HUES48 (cell line): Measurements from ENCODE around the gene GTPBP6.
"Not testable (repeated sequence)": the region's sequence is repeated elsewhere in the genome, so short reads cannot be mapped to it uniquely, and the experiment has no call there.

Experiments used
- H3K27ac ChIP-seq: one replicate; pipeline ENCODE4 v1.7.0; 2013; ENCODE audit warnings: low read depth, low read length, inconsistent platforms
- H3K27me3 ChIP-seq: 2 replicates; pipeline ENCODE4 v1.6.1; 2013; ENCODE audit warnings: mild to moderate bottlenecking, low read length; ENCODE audit not compliant: control insufficient read depth, insufficient read depth
- H3K36me3 ChIP-seq: 2 replicates; pipeline ENCODE4 v1.6.1; 2013; ENCODE audit warnings: low read length; ENCODE audit not compliant: control insufficient read depth, insufficient read depth
- H3K4me1 ChIP-seq: 2 replicates; pipeline ENCODE4 v1.6.1; 2013; ENCODE audit warnings: mild to moderate bottlenecking, low read length; ENCODE audit not compliant: control insufficient read depth, insufficient read depth
- H3K4me3 ChIP-seq: 2 replicates; pipeline ENCODE4 v1.5.1; 2013; ENCODE audit warnings: mild to moderate bottlenecking, low read depth, low read length
- H3K9ac ChIP-seq: 2 replicates; pipeline ENCODE4 v1.6.1; 2013; ENCODE audit warnings: mild to moderate bottlenecking, low read depth, low read length, moderate library complexity
- H3K9me3 ChIP-seq: 2 replicates; pipeline ENCODE4 v1.6.1; 2013; ENCODE audit warnings: low read length; ENCODE audit not compliant: control insufficient read depth, insufficient read depth

GTPBP6 gene

DNA sequence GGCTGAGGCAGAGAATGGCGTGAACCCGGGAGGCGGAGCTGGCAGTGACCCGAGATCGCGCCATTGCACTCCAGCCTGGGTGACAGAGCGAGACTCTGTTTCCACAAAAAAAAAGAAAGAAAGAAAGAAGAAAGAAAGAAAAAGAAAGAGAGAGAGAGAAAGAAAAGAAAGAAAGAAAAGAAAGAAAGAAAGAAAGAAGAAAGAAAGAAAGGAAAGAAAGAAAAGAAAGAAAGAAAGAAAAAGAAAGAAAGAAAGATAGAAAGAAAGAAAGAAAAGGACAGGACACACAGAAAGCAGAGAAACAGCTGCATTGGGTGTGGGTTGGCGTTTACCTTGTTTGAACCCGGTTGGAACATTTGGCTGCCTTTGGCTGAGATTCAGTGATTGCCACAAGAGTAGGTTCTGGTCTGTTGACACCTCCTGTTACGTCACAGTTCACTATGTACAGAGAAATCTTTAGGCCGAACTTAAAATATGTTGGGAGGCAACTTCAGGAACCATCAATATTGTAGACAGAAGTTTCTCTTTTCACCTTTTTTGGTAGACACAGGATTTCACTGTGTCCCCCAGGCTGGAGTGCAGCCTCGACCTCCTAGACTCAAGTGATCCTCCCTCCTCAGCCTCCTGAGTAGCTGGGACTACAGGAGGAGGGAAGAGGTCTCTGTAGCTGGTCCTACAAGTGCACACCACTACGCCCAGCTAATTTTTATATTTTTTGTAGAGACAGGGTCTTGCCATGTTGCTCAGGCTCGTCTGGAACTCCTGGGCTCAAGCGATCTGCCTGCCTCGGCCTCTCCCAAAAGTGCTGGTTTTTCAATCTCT lies 53.8 kb downstream of the GTPBP6 start:
- H3K4me3 ChIP-seq: no peak overlapping the region
- H3K4me1 ChIP-seq: no peaks in the 10 kb centered on the region; the same call in 1 of the 2 replicates
- no peaks in the 10 kb centered on the region for H3K27me3 ChIP-seq
- no peak overlapping the region for H3K27ac ChIP-seq
- H3K9me3 ChIP-seq: no peaks in the 10 kb centered on the region
- no peak overlapping the region for H3K9ac ChIP-seq
- no peaks in the 10 kb centered on the region for H3K36me3 ChIP-seq

DNA sequence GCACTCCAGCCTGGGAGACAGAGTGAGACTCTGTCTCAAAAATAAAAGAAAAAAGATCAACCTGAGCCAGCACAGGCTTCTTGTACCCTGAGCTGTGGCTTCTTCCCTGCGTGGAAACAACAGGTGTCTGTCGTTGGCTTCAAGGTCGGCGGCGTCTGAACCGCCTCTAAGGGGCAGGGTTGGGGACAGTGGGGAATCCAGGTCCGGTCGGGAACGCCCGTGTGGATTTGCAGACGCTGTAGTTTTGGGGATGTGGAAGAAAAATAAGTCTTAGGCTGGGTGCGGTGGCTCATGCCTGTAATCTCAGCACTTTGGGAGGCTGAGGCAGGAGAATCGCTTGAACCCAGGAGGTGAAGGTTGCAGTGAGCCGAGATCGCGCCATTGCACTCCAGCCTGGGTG lies 54.6 kb downstream of the GTPBP6 start:
- not testable (repeated sequence) for H3K4me1 ChIP-seq, H3K36me3 ChIP-seq, H3K27me3 ChIP-seq, H3K9ac ChIP-seq, H3K27ac ChIP-seq, H3K9me3 ChIP-seq, H3K4me3 ChIP-seq

DNA sequence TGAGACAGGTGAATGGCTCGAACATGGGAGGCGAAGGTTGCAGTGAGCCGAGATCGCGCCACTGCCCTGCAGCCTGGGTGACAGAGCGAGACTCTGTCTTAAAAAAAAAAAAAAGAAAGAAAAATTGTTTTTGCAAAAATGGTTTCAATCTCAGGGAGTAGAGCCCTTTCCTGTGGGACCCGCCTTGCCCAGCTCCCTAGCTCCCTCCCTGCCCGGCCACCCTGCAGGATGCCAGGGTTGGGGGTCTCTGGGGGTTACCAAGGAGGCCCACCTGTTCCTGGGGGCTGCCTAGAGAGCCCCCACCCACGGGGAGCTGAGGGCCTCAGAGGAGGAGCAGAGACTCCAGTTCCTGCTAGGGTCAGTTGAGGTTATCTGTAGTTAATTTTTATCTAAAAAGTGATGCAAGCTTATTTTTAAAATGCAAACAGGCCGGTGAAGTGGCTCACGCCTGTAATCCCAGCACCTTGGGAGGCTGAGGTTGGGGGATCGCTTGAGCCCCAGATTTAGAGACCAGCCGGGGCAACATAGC lies 56.2 kb downstream of the GTPBP6 start:
- no peak overlapping the region for H3K27ac ChIP-seq
- H3K9me3 ChIP-seq: no peaks in the 10 kb centered on the region
- H3K9ac ChIP-seq: no peak overlapping the region
- no peak overlapping the region for H3K4me3 ChIP-seq
- no peaks in the 10 kb centered on the region for H3K36me3 ChIP-seq
- H3K27me3 ChIP-seq: no peaks in the 10 kb centered on the region
- H3K4me1 ChIP-seq: no peaks in the 10 kb centered on the region; the same call in 1 of the 2 replicates

DNA sequence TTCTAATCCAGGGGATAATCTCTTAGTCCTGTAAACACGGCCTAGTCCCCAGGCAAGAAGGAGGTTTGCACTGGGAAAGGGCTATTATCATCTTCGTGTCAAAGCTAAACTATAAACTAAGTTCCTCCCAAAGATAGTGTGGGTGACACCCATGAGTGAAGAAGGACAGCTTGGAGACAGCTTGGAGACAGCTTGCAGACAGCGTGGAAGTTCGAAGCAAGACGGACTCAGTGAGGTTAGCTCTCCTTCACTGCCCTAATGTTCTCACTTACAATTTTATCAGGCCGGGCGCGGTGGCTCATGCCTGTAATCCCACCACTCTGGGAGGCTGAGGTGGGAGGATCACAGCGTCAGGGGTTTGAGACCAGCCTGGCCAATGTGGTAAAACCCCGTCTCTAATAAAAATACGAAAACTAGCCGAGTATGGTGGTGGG lies 56.7 kb downstream of the GTPBP6 start:
- H3K9me3 ChIP-seq: no peaks in the 10 kb centered on the region
- H3K27ac ChIP-seq: no peak overlapping the region
- H3K9ac ChIP-seq: no peak overlapping the region
- no peaks in the 10 kb centered on the region for H3K36me3 ChIP-seq
- no peaks in the 10 kb centered on the region for H3K27me3 ChIP-seq
- H3K4me1 ChIP-seq: no peaks in the 10 kb centered on the region; the same call in 1 of the 2 replicates
- H3K4me3 ChIP-seq: no peak overlapping the region

DNA sequence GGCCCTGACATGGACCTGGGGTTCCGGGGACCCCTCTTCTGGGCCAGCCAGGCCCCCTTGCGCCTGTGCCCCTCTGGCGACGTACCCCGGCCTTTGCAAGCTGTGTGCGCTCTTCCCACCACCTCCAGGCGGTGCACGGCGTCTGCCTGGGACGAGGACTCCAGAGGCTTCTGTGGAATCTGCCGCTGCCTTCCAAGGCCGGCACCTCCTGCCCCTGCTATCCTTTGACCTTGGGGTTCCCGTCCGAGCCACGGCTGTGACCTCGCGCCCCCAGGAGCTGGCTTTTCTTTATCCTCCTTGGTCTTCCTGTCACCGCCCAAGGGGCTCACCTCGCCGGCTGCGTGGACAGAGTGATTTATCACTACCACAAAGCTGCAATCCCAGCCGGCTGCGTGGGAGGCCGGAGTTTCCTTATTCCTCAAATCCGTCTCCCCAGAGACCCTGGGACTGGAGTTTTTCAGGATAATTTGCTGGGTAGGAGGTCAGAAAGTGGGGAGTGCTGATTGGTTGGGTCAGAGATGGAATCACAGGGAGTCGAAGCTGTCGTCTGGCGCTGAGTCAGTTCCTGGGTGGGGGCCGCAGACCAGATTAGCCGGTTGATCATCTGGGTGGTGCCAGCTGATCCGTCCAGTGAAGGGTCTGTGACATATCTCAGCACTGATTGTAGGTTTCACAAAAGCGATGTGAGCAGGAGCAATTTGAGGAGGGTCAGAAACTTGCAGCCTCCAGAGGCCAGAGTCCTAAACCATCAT lies 57.3 kb downstream of the GTPBP6 start:
- no peak overlapping the region for H3K4me3 ChIP-seq
- H3K9ac ChIP-seq: no peak overlapping the region
- no peak overlapping the region for H3K27ac ChIP-seq
- no peaks in the 10 kb centered on the region for H3K36me3 ChIP-seq
- H3K4me1 ChIP-seq: no peaks in the 10 kb centered on the region; the same call in 1 of the 2 replicates
- no peaks in the 10 kb centered on the region for H3K9me3 ChIP-seq
- no peaks in the 10 kb centered on the region for H3K27me3 ChIP-seq

DNA sequence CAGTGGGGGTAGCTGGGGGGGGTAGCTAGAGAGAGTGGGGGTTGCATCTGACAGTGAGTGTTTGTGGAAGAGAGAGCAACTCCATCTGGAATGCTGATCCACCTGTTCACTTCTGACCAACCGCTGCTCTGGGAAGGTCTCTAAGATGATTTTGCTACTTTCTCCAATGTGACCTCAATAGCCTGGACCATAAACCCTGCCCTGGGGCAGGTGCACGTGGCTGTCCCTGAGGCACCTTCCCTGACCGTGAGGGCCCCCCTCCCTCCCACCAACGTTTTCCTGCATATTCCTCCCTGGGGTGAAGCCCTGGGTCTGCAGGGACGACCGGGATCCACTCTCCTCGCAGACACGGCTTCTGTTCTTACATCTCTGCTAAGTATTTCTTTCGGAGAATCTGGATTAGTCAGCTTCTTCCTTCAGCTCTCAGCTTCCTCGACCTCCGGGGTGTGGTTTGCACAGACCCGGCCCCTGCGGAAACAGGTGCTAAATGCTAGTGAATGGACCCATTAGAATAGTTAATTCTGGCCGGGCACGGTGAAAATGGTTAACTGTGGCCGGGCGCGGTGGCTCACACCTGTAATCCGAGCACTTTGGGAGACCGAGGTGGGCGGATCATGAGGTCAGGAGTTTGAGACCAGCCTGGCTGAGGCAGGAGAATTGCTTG lies 58.8 kb downstream of the GTPBP6 start:
- no peaks in the 10 kb centered on the region; the same call in 1 of the 2 replicates for H3K4me1 ChIP-seq
- no peaks in the 10 kb centered on the region for H3K36me3 ChIP-seq
- H3K27me3 ChIP-seq: no peaks in the 10 kb centered on the region
- H3K4me3 ChIP-seq: no peak overlapping the region
- no peak overlapping the region for H3K27ac ChIP-seq
- no peaks in the 10 kb centered on the region for H3K9me3 ChIP-seq
- H3K9ac ChIP-seq: no peak overlapping the region

DNA sequence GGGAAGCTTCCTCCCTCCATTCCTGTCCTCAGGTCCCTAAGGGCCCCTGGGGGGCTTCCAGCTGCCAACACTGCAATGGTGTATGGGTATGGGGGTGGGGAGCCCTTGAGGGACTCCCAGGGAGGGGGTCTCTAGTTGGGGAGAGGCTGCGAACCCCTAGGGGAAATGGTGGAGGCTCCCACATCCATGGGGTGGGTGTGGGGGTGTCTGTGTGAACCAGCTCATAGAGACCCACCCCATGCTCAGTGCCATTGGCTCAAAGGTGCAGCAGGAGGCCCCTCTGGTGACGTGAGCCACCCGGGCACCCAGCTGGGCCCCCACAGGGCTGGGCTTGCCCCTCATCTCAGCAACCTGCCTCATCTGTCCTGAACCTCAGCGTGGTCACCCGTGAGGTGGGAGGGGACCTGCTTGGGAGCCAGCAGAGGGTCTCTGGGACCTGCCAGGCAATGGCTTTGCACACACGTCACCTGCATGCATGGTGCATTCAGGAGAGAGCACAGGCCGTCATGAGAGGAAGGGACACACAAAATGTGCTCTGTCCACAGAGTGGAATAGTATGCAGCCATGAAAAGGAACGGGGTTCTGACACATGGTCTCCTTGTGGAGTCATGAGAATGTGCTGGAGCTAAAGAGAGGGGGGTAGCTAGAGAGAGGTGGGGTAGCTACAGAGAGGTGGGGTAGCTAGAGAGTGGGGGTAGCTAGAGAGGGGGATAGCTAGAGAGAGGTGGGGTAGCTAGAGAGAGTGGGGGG lies 60.1 kb downstream of the GTPBP6 start:
- Histone ChIP-seq H3K9ac (no peak overlapping the region), H3K9me3 (no peaks in the 10 kb centered on the region), H3K27me3 (no peaks in the 10 kb centered on the region), H3K36me3 (no peaks in the 10 kb centered on the region), H3K27ac (no peak overlapping the region), H3K4me1 (no peaks in the 10 kb centered on the region; the same call in 1 of the 2 replicates), H3K4me3 (no peak overlapping the region)

DNA sequence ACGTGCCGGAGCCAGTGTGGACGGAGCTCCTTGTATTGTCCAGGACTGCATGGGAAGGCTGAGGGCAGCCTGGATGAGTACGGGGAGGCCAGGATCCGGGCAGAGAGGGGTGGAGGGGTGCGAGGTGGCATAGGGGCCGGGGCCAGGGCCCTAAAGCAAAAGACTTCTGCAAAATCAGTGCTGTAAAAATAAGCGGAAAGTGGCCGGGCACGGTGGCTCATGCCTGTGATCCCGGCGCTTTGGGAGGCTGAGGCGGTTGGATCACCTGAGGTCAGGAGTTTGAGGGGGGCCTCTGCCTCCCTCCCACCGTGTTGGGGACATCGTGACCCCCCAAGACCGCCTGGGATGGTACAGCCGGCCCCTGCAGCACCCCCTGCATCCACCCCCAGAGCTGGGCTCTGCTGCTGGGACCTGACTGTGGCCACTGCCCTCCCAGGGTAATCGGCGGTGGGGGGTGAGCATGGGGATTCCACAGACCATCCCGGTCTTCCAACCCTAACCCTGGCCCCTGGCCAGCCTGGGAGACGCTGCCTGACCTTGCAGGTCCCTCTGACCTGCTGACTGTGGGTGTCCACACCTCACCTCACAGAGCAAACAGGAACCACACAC lies 60.8 kb downstream of the GTPBP6 start:
- H3K9ac ChIP-seq: no peak overlapping the region
- no peaks in the 10 kb centered on the region; the same call in 1 of the 2 replicates for H3K4me1 ChIP-seq
- H3K27me3 ChIP-seq: no peaks in the 10 kb centered on the region
- no peak overlapping the region for H3K4me3 ChIP-seq
- no peaks in the 10 kb centered on the region for H3K36me3 ChIP-seq
- no peak overlapping the region for H3K27ac ChIP-seq
- no peaks in the 10 kb centered on the region for H3K9me3 ChIP-seq

DNA sequence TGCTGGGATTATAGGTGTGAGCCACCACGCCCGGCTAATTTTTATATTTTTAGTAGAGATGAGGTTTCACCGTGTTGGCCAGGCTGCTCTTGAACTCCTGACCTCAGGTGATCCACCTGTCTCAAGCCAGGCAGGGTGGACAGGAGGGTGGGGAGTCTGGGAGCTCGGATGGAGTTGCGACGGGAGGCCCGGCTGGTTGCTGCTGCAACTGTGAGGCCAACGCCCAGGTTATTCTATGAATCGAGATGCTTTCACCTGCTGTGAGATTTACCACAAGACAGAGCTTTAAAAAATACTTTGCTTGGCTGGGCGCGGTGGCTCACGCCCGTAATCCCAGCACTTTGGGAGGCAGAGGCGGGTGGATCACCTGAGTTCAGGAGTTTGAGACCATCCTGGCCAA lies 61.5 kb downstream of the GTPBP6 start:
- not testable (repeated sequence) for H3K27ac ChIP-seq, H3K27me3 ChIP-seq, H3K9me3 ChIP-seq, H3K9ac ChIP-seq, H3K36me3 ChIP-seq, H3K4me3 ChIP-seq, H3K4me1 ChIP-seq

DNA sequence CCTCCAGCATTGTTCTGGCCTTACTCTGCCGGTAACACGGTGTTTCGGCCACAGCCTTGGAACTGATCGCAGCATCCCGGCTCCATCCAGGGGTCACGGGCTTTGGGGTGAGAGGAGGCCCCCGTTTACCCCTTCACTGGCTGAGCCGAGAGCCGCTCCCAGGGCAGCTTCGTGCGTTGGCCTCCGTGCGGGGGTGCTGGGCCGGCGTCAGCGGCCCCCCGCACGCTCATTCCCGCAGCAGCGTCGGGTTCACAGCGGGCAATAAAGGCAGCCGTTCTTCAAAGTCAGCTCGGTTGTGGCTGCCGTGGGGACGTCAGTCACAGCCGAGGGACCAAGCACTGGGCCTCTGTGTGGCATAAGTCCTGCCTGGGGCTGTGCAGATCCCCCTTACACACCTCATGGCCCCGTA lies 62.7 kb downstream of the GTPBP6 start:
- Histone ChIP-seq H3K9me3 (no peaks in the 10 kb centered on the region), H3K27ac (no peak overlapping the region), H3K4me1 (no peaks in the 10 kb centered on the region; the same call in 1 of the 2 replicates), H3K9ac (no peak overlapping the region), H3K4me3 (no peak overlapping the region), H3K36me3 (no peaks in the 10 kb centered on the region), H3K27me3 (no peaks in the 10 kb centered on the region)
